Panc1 (cell line): ENCODE results near the gene PRSS27. TPM values are rescaled to one million over a fixed set of nuclear protein-coding genes. Genes with fewer than 3 reads are reported as not detected.

Experiments used
- ATAC-seq: fragments of 200-7000 bp; cut with Tn5 transposase; 2 replicates; pipeline ENCODE4 v1.9.1; 2020; ENCODE audit warnings: mild to moderate bottlenecking, moderate library complexity
- BruUV-seq: library from RNA; stranded (reverse); fragments of 400-500 nt; replicated peaks from 2 replicates; lab custom pipeline; 2021; lab: Mats Ljungman, UMichigan
- CTCF ChIA-PET: fragments of 300-600 bp; sonication (Branson Sonifier 250); formaldehyde crosslinking; loops from one replicate; lab custom pipeline; 2022; ENCODE audit warnings: antibody characterized with exemption; lab: Charles Lee
- POLR2A ChIA-PET: fragments of 300-600 bp; sonication (Branson Sonifier 250); formaldehyde crosslinking; loops from one replicate; lab custom pipeline; 2022; ENCODE audit warnings: antibody characterized with exemption; lab: Charles Lee
- DNase-seq: peaks from one replicate; pipeline ENCODE4 v3.0.0-alpha.2; 2010; ENCODE audit warnings: low read depth, low spot score
- H3K27ac ChIP-seq: 2 replicates; pipeline ENCODE4 v1.5.1; 2011; ENCODE audit warnings: mild to moderate bottlenecking, low read length, inconsistent platforms
- H3K27me3 ChIP-seq: fragments of 200-500 bp; sonication (Bioruptor generic); 2 replicates; pipeline ENCODE4 v1.6.0; 2014; ENCODE audit warnings: low read length, inconsistent platforms; ENCODE audit not compliant: control insufficient read depth, insufficient read depth
- H3K36me3 ChIP-seq: fragments of 200-500 bp; sonication (Bioruptor generic); 2 replicates; pipeline ENCODE4 v1.5.1; 2014; ENCODE audit warnings: inconsistent platforms, mild to moderate bottlenecking, low read length, moderate library complexity; ENCODE audit not compliant: control insufficient read depth, insufficient read depth
- H3K4me1 ChIP-seq: 2 replicates; pipeline ENCODE4 v1.5.1; 2011; ENCODE audit warnings: inconsistent platforms, mild to moderate bottlenecking, low read length, moderate library complexity; ENCODE audit not compliant: control insufficient read depth, insufficient read depth
- H3K4me3 ChIP-seq, 2 experiments: 2 replicates each; pipeline ENCODE4 v1.5.1; 2011 to 2012; ENCODE audit warnings: low read depth in 2 of 2, low read length in 2 of 2, mild to moderate bottlenecking in 2 of 2, inconsistent platforms in 1 of 2, moderate library complexity in 1 of 2
- H3K9me3 ChIP-seq: fragments of 200-500 bp; sonication (Bioruptor generic); 2 replicates; pipeline ENCODE4 v1.5.1; 2014; ENCODE audit warnings: low read depth, mild to moderate bottlenecking, inconsistent platforms, low read length, moderate library complexity; ENCODE audit not compliant: control insufficient read depth, insufficient read depth
- POLR2AphosphoS5 ChIP-seq: IDR thresholded peaks from 2 replicates; pipeline ENCODE4 v1.6.1; 2012; ENCODE audit warnings: mild to moderate bottlenecking, low read depth, low read length, moderate library complexity
- SIN3A ChIP-seq: IDR thresholded peaks from 2 replicates; pipeline ENCODE4 v1.6.1; 2012; ENCODE audit warnings: low read depth, mild to moderate bottlenecking, low read length, moderate library complexity, borderline replicate concordance; ENCODE audit not compliant: insufficient read depth
- TCF7L2 ChIP-seq: IDR thresholded peaks from 2 replicates; pipeline ENCODE4 v1.6.1; 2011; ENCODE audit warnings: mild to moderate bottlenecking, low read depth, low read length, inconsistent platforms
- in situ Hi-C: cut with HindIII; loops from 2 replicates; pipeline ENCODE4 v1.10.0; 2016; ENCODE audit warnings: low sequenced_read_pairs, low pct_unique_long_range_greater_than_20kb
- intact Hi-C: fragments of 100-400 bp; cut with micrococcal nuclease; formaldehyde crosslinking; loops from one replicate; pipeline ENCODE4 v1.10.0; 2022; ENCODE audit not compliant: unreplicated experiment
- total RNA-seq: library from RNA; stranded (reverse); gene quantifications from one replicate; pipeline ENCODE4 v1.2.1, GENCODE V29; 2021; ENCODE audit not compliant: unreplicated experiment
- TF ChIP-seq, protein P1 (sequence below), 2 experiments: IDR thresholded peaks; 2 replicates each; pipeline ENCODE4 v1.6.1; 2011 to 2012; ENCODE audit warnings: low read depth in 2 of 2, control low read depth in 1 of 2, low read length in 1 of 2, mild to moderate bottlenecking in 1 of 2, moderate library complexity in 1 of 2; ENCODE audit not compliant: insufficient read depth in 1 of 2
- TF ChIP-seq, protein P2 (sequence below): fragments of 450-650 bp; IDR thresholded peaks from 2 replicates; pipeline ENCODE4 v1.5.1; 2017; ENCODE audit warnings: mild to moderate bottlenecking

Gene PRSS27
- total RNA-seq, 1 experiment from 2014 or later = 3.3 TPM

- Histone ChIP-seq H3K27me3 (no peaks in the 10 kb centered on the region), H3K4me1 (peaks cover 72% of the 10 kb centered on the region), H3K36me3 (peaks cover 10% of the 10 kb centered on the region), H3K27ac (peak overlapping the region; percentile 98), H3K4me3 (no peak overlapping the region), H3K9me3 (no peaks in the 10 kb centered on the region; the same call in 1 of the 2 replicates)
- in situ Hi-C loops (no loop called here), intact Hi-C loops (no loop called here)
- TF ChIP-seq, protein P1, sequence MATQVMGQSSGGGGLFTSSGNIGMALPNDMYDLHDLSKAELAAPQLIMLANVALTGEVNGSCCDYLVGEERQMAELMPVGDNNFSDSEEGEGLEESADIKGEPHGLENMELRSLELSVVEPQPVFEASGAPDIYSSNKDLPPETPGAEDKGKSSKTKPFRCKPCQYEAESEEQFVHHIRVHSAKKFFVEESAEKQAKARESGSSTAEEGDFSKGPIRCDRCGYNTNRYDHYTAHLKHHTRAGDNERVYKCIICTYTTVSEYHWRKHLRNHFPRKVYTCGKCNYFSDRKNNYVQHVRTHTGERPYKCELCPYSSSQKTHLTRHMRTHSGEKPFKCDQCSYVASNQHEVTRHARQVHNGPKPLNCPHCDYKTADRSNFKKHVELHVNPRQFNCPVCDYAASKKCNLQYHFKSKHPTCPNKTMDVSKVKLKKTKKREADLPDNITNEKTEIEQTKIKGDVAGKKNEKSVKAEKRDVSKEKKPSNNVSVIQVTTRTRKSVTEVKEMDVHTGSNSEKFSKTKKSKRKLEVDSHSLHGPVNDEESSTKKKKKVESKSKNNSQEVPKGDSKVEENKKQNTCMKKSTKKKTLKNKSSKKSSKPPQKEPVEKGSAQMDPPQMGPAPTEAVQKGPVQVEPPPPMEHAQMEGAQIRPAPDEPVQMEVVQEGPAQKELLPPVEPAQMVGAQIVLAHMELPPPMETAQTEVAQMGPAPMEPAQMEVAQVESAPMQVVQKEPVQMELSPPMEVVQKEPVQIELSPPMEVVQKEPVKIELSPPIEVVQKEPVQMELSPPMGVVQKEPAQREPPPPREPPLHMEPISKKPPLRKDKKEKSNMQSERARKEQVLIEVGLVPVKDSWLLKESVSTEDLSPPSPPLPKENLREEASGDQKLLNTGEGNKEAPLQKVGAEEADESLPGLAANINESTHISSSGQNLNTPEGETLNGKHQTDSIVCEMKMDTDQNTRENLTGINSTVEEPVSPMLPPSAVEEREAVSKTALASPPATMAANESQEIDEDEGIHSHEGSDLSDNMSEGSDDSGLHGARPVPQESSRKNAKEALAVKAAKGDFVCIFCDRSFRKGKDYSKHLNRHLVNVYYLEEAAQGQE (IDR thresholded peaks at IDR 0.05; ENCODE audit: insufficient read depth in 1 of 2, low read depth in 2 of 2, low read length in 1 of 2) = no peak
- TF ChIP-seq SIN3A (no peak), TCF7L2 (no peak), POLR2AphosphoS5 (no peak)
- TF ChIP-seq, protein P2, sequence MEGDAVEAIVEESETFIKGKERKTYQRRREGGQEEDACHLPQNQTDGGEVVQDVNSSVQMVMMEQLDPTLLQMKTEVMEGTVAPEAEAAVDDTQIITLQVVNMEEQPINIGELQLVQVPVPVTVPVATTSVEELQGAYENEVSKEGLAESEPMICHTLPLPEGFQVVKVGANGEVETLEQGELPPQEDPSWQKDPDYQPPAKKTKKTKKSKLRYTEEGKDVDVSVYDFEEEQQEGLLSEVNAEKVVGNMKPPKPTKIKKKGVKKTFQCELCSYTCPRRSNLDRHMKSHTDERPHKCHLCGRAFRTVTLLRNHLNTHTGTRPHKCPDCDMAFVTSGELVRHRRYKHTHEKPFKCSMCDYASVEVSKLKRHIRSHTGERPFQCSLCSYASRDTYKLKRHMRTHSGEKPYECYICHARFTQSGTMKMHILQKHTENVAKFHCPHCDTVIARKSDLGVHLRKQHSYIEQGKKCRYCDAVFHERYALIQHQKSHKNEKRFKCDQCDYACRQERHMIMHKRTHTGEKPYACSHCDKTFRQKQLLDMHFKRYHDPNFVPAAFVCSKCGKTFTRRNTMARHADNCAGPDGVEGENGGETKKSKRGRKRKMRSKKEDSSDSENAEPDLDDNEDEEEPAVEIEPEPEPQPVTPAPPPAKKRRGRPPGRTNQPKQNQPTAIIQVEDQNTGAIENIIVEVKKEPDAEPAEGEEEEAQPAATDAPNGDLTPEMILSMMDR = no peak
- no TSS peak for BruUV-seq
- POLR2A ChIA-PET = interaction anchor here (0.6 to 1.1 kb wide), 2 partner anchors 17 to 19 kb away, joined by 3 to 5 read pairs; partner anchors contain the start of gene SRRM2
- ATAC-seq = no peak
- CTCF ChIA-PET = no interaction called here
- DNase-seq = no peak
Measured at GRCh38 chr16:2769100-2769529, 49.1 kb upstream of the PRSS27 start.

- Histone ChIP-seq H3K9me3 (no peaks in the 10 kb centered on the region; the same call in 1 of the 2 replicates), H3K27me3 (no peaks in the 10 kb centered on the region), H3K4me3 (no peak overlapping the region), H3K36me3 (peaks cover 16% of the 10 kb centered on the region), H3K4me1 (peaks cover 70% of the 10 kb centered on the region), H3K27ac (peak overlapping the region; percentile 98)
- in situ Hi-C loops (no loop called here), intact Hi-C loops (no loop called here)
- ATAC-seq (peak; percentile 4; the same call in 1 of the 2 replicates), DNase-seq (no peak)
- ChIA-PET POLR2A (interaction anchor here (0.6 to 1.1 kb wide), 3 partner anchors 12 to 19 kb away, joined by 3 to 9 read pairs (median 5); partner anchors contain the start of gene SRRM2), CTCF (no interaction called here)
- TF ChIP-seq, protein P1 (IDR thresholded peaks at IDR 0.05; ENCODE audit: insufficient read depth in 1 of 2, low read depth in 2 of 2, low read length in 1 of 2) = no peak
- TF ChIP-seq SIN3A (no peak), POLR2AphosphoS5 (peak; percentile 38; the same call in 1 of the 2 replicates)
- BruUV-seq = no TSS peak
Measured at GRCh38 chr16:2768403-2769089, 48.5 kb upstream of the PRSS27 start.
